Measurements from ENCODE around the gene CNTNAP5.

DNA sequence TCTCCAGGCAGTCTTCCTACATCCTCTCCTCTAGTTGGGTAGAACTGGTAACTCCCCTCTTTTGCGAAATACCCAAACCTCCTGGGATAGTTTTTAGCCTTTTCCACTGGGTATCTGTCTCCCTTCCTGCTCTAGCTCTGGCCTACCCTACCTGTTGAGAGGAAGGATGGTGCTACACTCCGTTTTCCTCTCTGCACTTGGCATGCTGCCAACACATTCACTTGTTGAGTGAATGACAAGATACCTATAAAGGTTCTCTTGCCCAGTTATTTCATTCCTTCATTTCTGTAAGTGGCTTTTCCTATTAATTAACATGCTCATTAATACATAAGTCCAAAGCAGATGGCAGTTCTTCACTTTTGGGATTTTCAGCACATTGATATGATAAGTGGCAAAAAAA is 293.8 kb downstream of the CNTNAP5 start:
- TF ChIP-seq, protein P1, sequence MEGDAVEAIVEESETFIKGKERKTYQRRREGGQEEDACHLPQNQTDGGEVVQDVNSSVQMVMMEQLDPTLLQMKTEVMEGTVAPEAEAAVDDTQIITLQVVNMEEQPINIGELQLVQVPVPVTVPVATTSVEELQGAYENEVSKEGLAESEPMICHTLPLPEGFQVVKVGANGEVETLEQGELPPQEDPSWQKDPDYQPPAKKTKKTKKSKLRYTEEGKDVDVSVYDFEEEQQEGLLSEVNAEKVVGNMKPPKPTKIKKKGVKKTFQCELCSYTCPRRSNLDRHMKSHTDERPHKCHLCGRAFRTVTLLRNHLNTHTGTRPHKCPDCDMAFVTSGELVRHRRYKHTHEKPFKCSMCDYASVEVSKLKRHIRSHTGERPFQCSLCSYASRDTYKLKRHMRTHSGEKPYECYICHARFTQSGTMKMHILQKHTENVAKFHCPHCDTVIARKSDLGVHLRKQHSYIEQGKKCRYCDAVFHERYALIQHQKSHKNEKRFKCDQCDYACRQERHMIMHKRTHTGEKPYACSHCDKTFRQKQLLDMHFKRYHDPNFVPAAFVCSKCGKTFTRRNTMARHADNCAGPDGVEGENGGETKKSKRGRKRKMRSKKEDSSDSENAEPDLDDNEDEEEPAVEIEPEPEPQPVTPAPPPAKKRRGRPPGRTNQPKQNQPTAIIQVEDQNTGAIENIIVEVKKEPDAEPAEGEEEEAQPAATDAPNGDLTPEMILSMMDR (conservative IDR thresholded peaks at IDR 0.05; ENCODE audit: low read depth, low read length), result no peak
- TF ChIP-seq EZH2 (IDR thresholded peaks at IDR 0.05; ENCODE audit: borderline replicate concordance, low read depth, low read length, poor library complexity, severe bottlenecking), result no peak
